Measurements from ENCODE around the gene PLXND1.

PLXND1 gene

GRCh38 chr3:129602730-129603560 is 3.5 kb downstream of the PLXND1 start:
- Histone ChIP-seq H3K4me3 (ENCODE audit: low read length) (no peak overlapping the region), H3K9ac (ENCODE audit: low read length) (peak overlapping the region; percentile 39)

GRCh38 chr3:129602309-129602708 is 4.2 kb downstream of the PLXND1 start:
- Histone ChIP-seq H3K36me3 (ENCODE audit: control insufficient read depth, insufficient read depth, low read length) (no peaks in the 10 kb centered on the region), H3K4me3 (ENCODE audit: low read length) (no peak overlapping the region), H3K27me3 (ENCODE audit: control insufficient read depth, insufficient read depth, low read length) (peaks cover 22% of the 10 kb centered on the region), H3K9me3 (ENCODE audit: control insufficient read depth, low read length) (no peaks in the 10 kb centered on the region), H3K4me1 (ENCODE audit: control insufficient read depth, insufficient read depth, low read length) (peaks cover 25% of the 10 kb centered on the region), H3K9ac (ENCODE audit: low read length) (no peak overlapping the region)

More at GRCh38 chr3:129602730-129603560, 3.5 kb downstream of the PLXND1 start:
- Histone ChIP-seq H3K27me3 (ENCODE audit: control insufficient read depth, insufficient read depth, low read length) (peaks cover 28% of the 10 kb centered on the region), H3K9me3 (ENCODE audit: control insufficient read depth, low read length) (no peaks in the 10 kb centered on the region), H3K4me1 (ENCODE audit: control insufficient read depth, insufficient read depth, low read length) (peaks cover 20% of the 10 kb centered on the region), H3K36me3 (ENCODE audit: control insufficient read depth, insufficient read depth, low read length) (no peaks in the 10 kb centered on the region)

- H3K27me3 ChIP-seq (ENCODE audit: control insufficient read depth, insufficient read depth, low read length): peaks cover 17% of the 10 kb centered on the region
- no peak overlapping the region for H3K9ac ChIP-seq (ENCODE audit: low read length)
- H3K4me1 ChIP-seq (ENCODE audit: control insufficient read depth, insufficient read depth, low read length): peaks cover 31% of the 10 kb centered on the region
- no peak overlapping the region for H3K4me3 ChIP-seq (ENCODE audit: low read length)
- H3K36me3 ChIP-seq (ENCODE audit: control insufficient read depth, insufficient read depth, low read length): no peaks in the 10 kb centered on the region
- no peaks in the 10 kb centered on the region for H3K9me3 ChIP-seq (ENCODE audit: control insufficient read depth, low read length)
Measured at GRCh38 chr3:129601713-129602112, 4.8 kb downstream of the PLXND1 start.

GRCh38 chr3:129600348-129600747 is 6.1 kb downstream of the PLXND1 start:
- Histone ChIP-seq H3K9me3 (ENCODE audit: control insufficient read depth, low read length) (no peaks in the 10 kb centered on the region), H3K27me3 (ENCODE audit: control insufficient read depth, insufficient read depth, low read length) (peaks cover 8% of the 10 kb centered on the region), H3K4me1 (ENCODE audit: control insufficient read depth, insufficient read depth, low read length) (peaks cover 31% of the 10 kb centered on the region), H3K4me3 (ENCODE audit: low read length) (no peak overlapping the region), H3K9ac (ENCODE audit: low read length) (no peak overlapping the region), H3K36me3 (ENCODE audit: control insufficient read depth, insufficient read depth, low read length) (no peaks in the 10 kb centered on the region)

GRCh38 chr3:129599607-129600006 is 6.9 kb downstream of the PLXND1 start:
- Histone ChIP-seq H3K4me1 (ENCODE audit: control insufficient read depth, insufficient read depth, low read length) (peaks cover 37% of the 10 kb centered on the region), H3K27me3 (ENCODE audit: control insufficient read depth, insufficient read depth, low read length) (peaks cover 2% of the 10 kb centered on the region), H3K36me3 (ENCODE audit: control insufficient read depth, insufficient read depth, low read length) (no peaks in the 10 kb centered on the region), H3K4me3 (ENCODE audit: low read length) (no peak overlapping the region), H3K9ac (ENCODE audit: low read length) (no peak overlapping the region), H3K9me3 (ENCODE audit: control insufficient read depth, low read length) (no peaks in the 10 kb centered on the region)

GRCh38 chr3:129599073-129599472 is 7.4 kb downstream of the PLXND1 start:
- Histone ChIP-seq H3K4me3 (ENCODE audit: low read length) (no peak overlapping the region), H3K27me3 (ENCODE audit: control insufficient read depth, insufficient read depth, low read length) (no peaks in the 10 kb centered on the region), H3K9me3 (ENCODE audit: control insufficient read depth, low read length) (no peaks in the 10 kb centered on the region), H3K36me3 (ENCODE audit: control insufficient read depth, insufficient read depth, low read length) (no peaks in the 10 kb centered on the region), H3K4me1 (ENCODE audit: control insufficient read depth, insufficient read depth, low read length) (peaks cover 41% of the 10 kb centered on the region), H3K9ac (ENCODE audit: low read length) (no peak overlapping the region)

GRCh38 chr3:129598484-129598883 is 8.0 kb downstream of the PLXND1 start:
- peaks cover 47% of the 10 kb centered on the region for H3K4me1 ChIP-seq (ENCODE audit: control insufficient read depth, insufficient read depth, low read length)
- no peak overlapping the region for H3K4me3 ChIP-seq (ENCODE audit: low read length)

GRCh38 chr3:129598000-129598381 is 8.5 kb downstream of the PLXND1 start:
- Histone ChIP-seq H3K9ac (ENCODE audit: low read length) (no peak overlapping the region), H3K27me3 (ENCODE audit: control insufficient read depth, insufficient read depth, low read length) (no peaks in the 10 kb centered on the region), H3K36me3 (ENCODE audit: control insufficient read depth, insufficient read depth, low read length) (no peaks in the 10 kb centered on the region), H3K4me3 (ENCODE audit: low read length) (no peak overlapping the region), H3K9me3 (ENCODE audit: control insufficient read depth, low read length) (no peaks in the 10 kb centered on the region), H3K4me1 (ENCODE audit: control insufficient read depth, insufficient read depth, low read length) (peaks cover 51% of the 10 kb centered on the region)

More at GRCh38 chr3:129598484-129598883, 8.0 kb downstream of the PLXND1 start:
- H3K27me3 ChIP-seq (ENCODE audit: control insufficient read depth, insufficient read depth, low read length): no peaks in the 10 kb centered on the region
- H3K9me3 ChIP-seq (ENCODE audit: control insufficient read depth, low read length): no peaks in the 10 kb centered on the region
- H3K36me3 ChIP-seq (ENCODE audit: control insufficient read depth, insufficient read depth, low read length): no peaks in the 10 kb centered on the region
- no peak overlapping the region for H3K9ac ChIP-seq (ENCODE audit: low read length)

- H3K36me3 ChIP-seq (ENCODE audit: control insufficient read depth, insufficient read depth, low read length): no peaks in the 10 kb centered on the region
- H3K27me3 ChIP-seq (ENCODE audit: control insufficient read depth, insufficient read depth, low read length): no peaks in the 10 kb centered on the region
- no peaks in the 10 kb centered on the region for H3K9me3 ChIP-seq (ENCODE audit: control insufficient read depth, low read length)
- no peak overlapping the region for H3K9ac ChIP-seq (ENCODE audit: low read length)
- no peak overlapping the region for H3K4me3 ChIP-seq (ENCODE audit: low read length)
- H3K4me1 ChIP-seq (ENCODE audit: control insufficient read depth, insufficient read depth, low read length): peaks cover 54% of the 10 kb centered on the region
Measured at GRCh38 chr3:129597087-129597999, 9.1 kb downstream of the PLXND1 start.

- peaks cover 54% of the 10 kb centered on the region for H3K4me1 ChIP-seq (ENCODE audit: control insufficient read depth, insufficient read depth, low read length)
- no peaks in the 10 kb centered on the region for H3K9me3 ChIP-seq (ENCODE audit: control insufficient read depth, low read length)
- no peaks in the 10 kb centered on the region for H3K36me3 ChIP-seq (ENCODE audit: control insufficient read depth, insufficient read depth, low read length)
- peak overlapping the region; percentile 9 for H3K9ac ChIP-seq (ENCODE audit: low read length)
- H3K4me3 ChIP-seq (ENCODE audit: low read length): no peak overlapping the region
- H3K27me3 ChIP-seq (ENCODE audit: control insufficient read depth, insufficient read depth, low read length): no peaks in the 10 kb centered on the region
Measured at GRCh38 chr3:129596194-129597086, 10.0 kb downstream of the PLXND1 start.

GRCh38 chr3:129595544-129596193 is 10.8 kb downstream of the PLXND1 start:
- Histone ChIP-seq H3K36me3 (ENCODE audit: control insufficient read depth, insufficient read depth, low read length) (no peaks in the 10 kb centered on the region), H3K4me3 (ENCODE audit: low read length) (no peak overlapping the region), H3K9ac (ENCODE audit: low read length) (peak overlapping the region; percentile 9), H3K27me3 (ENCODE audit: control insufficient read depth, insufficient read depth, low read length) (no peaks in the 10 kb centered on the region), H3K9me3 (ENCODE audit: control insufficient read depth, low read length) (no peaks in the 10 kb centered on the region), H3K4me1 (ENCODE audit: control insufficient read depth, insufficient read depth, low read length) (peaks cover 54% of the 10 kb centered on the region)

Data from mucosa of stomach (tissue), 1 donor.